Measurements from ENCODE around the gene DIPK2B. TPM values are rescaled to one million over a fixed set of nuclear protein-coding genes. Genes with fewer than 3 reads are reported as not detected.

Gene DIPK2B
- total RNA-seq, 4 donors from 2014 or later = 11.6 to 39.1 (median 24.4) TPM

GRCh38 chrX:45198706-45199105, 2.0 kb downstream of the DIPK2B start:
- no peaks in the 10 kb centered on the region for H3K4me1 ChIP-seq
- no peaks in the 10 kb centered on the region for H3K36me3 ChIP-seq
- intact Hi-C loops (cut with DNase I) = no loop called here
- H3K4me3 ChIP-seq (replicated peaks in 1 of 3) = no peak overlapping the region
- H3K27ac ChIP-seq = peak overlapping the region in 1 of 3 donors; percentile 16
- WGBS, 2 donors = 81 to 92% methylated on average over 4 of the region's 4 CpGs
- TF ChIP-seq POLR2A (IDR thresholded peaks at IDR 0.05) (no peak), CTCF (IDR thresholded peaks at IDR 0.05) (no peak)
- DNase-seq = no peak
- H3K27me3 ChIP-seq = no peaks in the 10 kb centered on the region
- H3K9me3 ChIP-seq = no peaks in the 10 kb centered on the region

GRCh38 chrX:45198301-45198700, 2.4 kb downstream of the DIPK2B start:
- DNase-seq = no peak
- intact Hi-C loops (cut with DNase I) = no loop called here
- WGBS, 2 donors = 64 to 65% methylated on average over 3 of the region's 3 CpGs
- no peaks in the 10 kb centered on the region for H3K9me3 ChIP-seq
- H3K36me3 ChIP-seq = no peaks in the 10 kb centered on the region
- H3K27ac ChIP-seq = no peak overlapping the region
- H3K4me3 ChIP-seq (replicated peaks in 1 of 3) = no peak overlapping the region
- no peaks in the 10 kb centered on the region for H3K4me1 ChIP-seq
- no peak for TF ChIP-seq CTCF (IDR thresholded peaks at IDR 0.05)
- no peak for TF ChIP-seq POLR2A (IDR thresholded peaks at IDR 0.05)
- H3K27me3 ChIP-seq = no peaks in the 10 kb centered on the region

- TF ChIP-seq CTCF (IDR thresholded peaks at IDR 0.05) (no peak), POLR2A (IDR thresholded peaks at IDR 0.05) (no peak)
- Histone ChIP-seq H3K36me3 (no peaks in the 10 kb centered on the region), H3K4me1 (no peaks in the 10 kb centered on the region), H3K9me3 (no peaks in the 10 kb centered on the region), H3K27ac (no peak overlapping the region), H3K27me3 (no peaks in the 10 kb centered on the region), H3K4me3 (replicated peaks in 1 of 3) (no peak overlapping the region)
- no peak for DNase-seq
- WGBS, 2 donors = 84 to 92% methylated on average over 2 of the region's 2 CpGs
- intact Hi-C loops (cut with DNase I) = no loop called here
These were observed 4.0 kb downstream of the DIPK2B start for GRCh38 chrX:45196701-45197100.

- Histone ChIP-seq H3K9me3 (no peaks in the 10 kb centered on the region), H3K27ac (no peak overlapping the region), H3K27me3 (no peaks in the 10 kb centered on the region), H3K4me3 (replicated peaks in 1 of 3) (no peak overlapping the region), H3K4me1 (no peaks in the 10 kb centered on the region), H3K36me3 (no peaks in the 10 kb centered on the region)
- intact Hi-C loops (cut with DNase I) = no loop called here
- no peak for DNase-seq
- WGBS, 2 donors = 71 to 81% methylated on average over 6 to 7 of the region's 7 CpGs
- TF ChIP-seq CTCF (IDR thresholded peaks at IDR 0.05) (no peak), POLR2A (IDR thresholded peaks at IDR 0.05) (no peak)
These were observed 8.8 kb downstream of the DIPK2B start for GRCh38 chrX:45191820-45192409.

- no peak overlapping the region for H3K27ac ChIP-seq
- DNase-seq = no peak
- H3K36me3 ChIP-seq = no peaks in the 10 kb centered on the region
- 78 to 88% methylated on average over 8 of the region's 8 CpGs for WGBS, 2 donors
- no peaks in the 10 kb centered on the region for H3K27me3 ChIP-seq
- H3K4me3 ChIP-seq (replicated peaks in 1 of 3) = no peak overlapping the region
- no peaks in the 10 kb centered on the region for H3K4me1 ChIP-seq
- no peaks in the 10 kb centered on the region for H3K9me3 ChIP-seq
- intact Hi-C loops (cut with DNase I) = no loop called here
- no peak for TF ChIP-seq POLR2A (IDR thresholded peaks at IDR 0.05)
- TF ChIP-seq CTCF (IDR thresholded peaks at IDR 0.05) = no peak
These were observed 9.3 kb downstream of the DIPK2B start for GRCh38 chrX:45191383-45191782.
